HG03432 (cell line): ENCODE measurements around the gene AGMAT.

Experiments used
- ATAC-seq: cut with Tn5 transposase; IDR thresholded peaks from one replicate; pipeline ENCODE4 v1.9.1; 2021; ENCODE audit warnings: mild to moderate bottlenecking, moderate library complexity; ENCODE audit not compliant: unreplicated experiment

AGMAT gene

GRCh38 chr1:15584489-15585363 lies at the start of gene AGMAT:
Gene AGMAT (minus strand): TSS chr1:15585051. CDS start chr1:15584967, 84 bp downstream.
- peak; percentile 65 for ATAC-seq

- no peak for ATAC-seq
These were observed 49.0 kb upstream of the AGMAT start for GRCh38 chr1:15633756-15634420.

GRCh38 chr1:15628003-15628402 lies 43.2 kb upstream of the AGMAT start:
- ATAC-seq = peak; percentile 25

- ATAC-seq = peak; percentile 88
These were observed 42.6 kb upstream of the AGMAT start for GRCh38 chr1:15627343-15627988.

- ATAC-seq = no peak
These were observed 41.6 kb upstream of the AGMAT start for GRCh38 chr1:15626269-15626950.

- ATAC-seq = no peak
These were observed 40.4 kb upstream of the AGMAT start for GRCh38 chr1:15625056-15625917.

- no peak for ATAC-seq
These were observed 39.4 kb upstream of the AGMAT start for GRCh38 chr1:15624133-15624714.

- ATAC-seq = no peak
These were observed 38.6 kb upstream of the AGMAT start for GRCh38 chr1:15623435-15623834.

- ATAC-seq = no peak
These were observed 38.0 kb upstream of the AGMAT start for GRCh38 chr1:15622712-15623373.

- ATAC-seq = no peak
These were observed 37.1 kb upstream of the AGMAT start for GRCh38 chr1:15621975-15622374.

GRCh38 chr1:15620902-15621682 lies 36.2 kb upstream of the AGMAT start:
- no peak for ATAC-seq

GRCh38 chr1:15620155-15620545 lies 35.3 kb upstream of the AGMAT start:
- no peak for ATAC-seq

- no peak for ATAC-seq
These were observed 34.0 kb upstream of the AGMAT start for GRCh38 chr1:15618655-15619525.

GRCh38 chr1:15618077-15618654 lies 33.3 kb upstream of the AGMAT start:
- ATAC-seq = no peak

- peak; percentile 80 for ATAC-seq
These were observed 32.6 kb upstream of the AGMAT start, which contains the start of gene DDI2 for GRCh38 chr1:15617173-15618076. Gene DDI2 (plus strand): TSS chr1:15617458. CDS start chr1:15617671, 213 bp downstream.
